IPS-18a (cell line): ENCODE measurements around the gene WDR33.

Experiments used
- H3K27ac ChIP-seq: one replicate; pipeline ENCODE4 v1.5.1; 2013; ENCODE audit warnings: low read length
- H3K27me3 ChIP-seq: one replicate; pipeline ENCODE4 v1.6.1; 2013; ENCODE audit warnings: mild to moderate bottlenecking, low read length; ENCODE audit not compliant: control insufficient read depth, insufficient read depth
- H3K36me3 ChIP-seq: one replicate; pipeline ENCODE4 v1.6.1; 2013; ENCODE audit warnings: low read depth, low read length; ENCODE audit not compliant: control insufficient read depth
- H3K4me1 ChIP-seq: one replicate; pipeline ENCODE4 v1.6.1; 2013; ENCODE audit warnings: low read depth, low read length; ENCODE audit not compliant: control insufficient read depth
- H3K4me3 ChIP-seq: one replicate; pipeline ENCODE4 v1.5.1; 2013; ENCODE audit warnings: low read length
- H3K9ac ChIP-seq: one replicate; pipeline ENCODE4 v1.6.1; 2013; ENCODE audit warnings: mild to moderate bottlenecking, low read length, moderate library complexity
- H3K9me3 ChIP-seq: one replicate; pipeline ENCODE4 v1.6.1; 2013; ENCODE audit warnings: low read depth, low read length; ENCODE audit not compliant: control insufficient read depth

WDR33 gene

DNA sequence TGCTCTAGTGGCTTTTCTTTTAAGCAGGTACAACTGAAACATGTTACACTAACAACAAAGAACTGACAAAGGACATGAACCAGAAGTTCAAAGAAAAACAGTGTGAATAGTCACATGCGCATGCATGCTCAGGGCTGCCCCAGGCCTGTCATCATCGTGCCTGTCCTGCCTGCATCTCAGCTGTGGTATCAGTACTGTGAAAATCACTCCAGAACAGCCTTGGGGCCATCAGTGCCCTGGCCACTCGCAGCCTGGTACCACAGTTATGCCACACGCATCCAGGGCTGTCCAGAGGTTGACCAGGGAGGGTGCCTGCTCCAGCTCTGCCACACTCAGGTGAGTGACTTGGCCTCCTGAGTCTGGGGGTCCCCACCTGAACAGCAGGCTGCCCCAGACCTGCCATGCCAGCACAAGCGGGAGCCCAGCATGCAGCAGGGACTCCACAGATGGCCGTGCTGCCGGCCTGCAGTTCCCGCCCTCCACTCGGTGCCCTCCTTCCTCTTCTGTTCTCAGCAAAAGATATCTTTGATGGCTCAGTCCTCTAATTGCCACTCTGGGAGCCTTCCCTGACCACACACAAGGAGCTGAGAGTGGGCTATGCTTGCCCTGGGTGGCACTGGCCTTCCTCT is 147.9 kb downstream of the WDR33 start:
- Histone ChIP-seq H3K9ac (no peak overlapping the region), H3K4me1 (peaks cover 3% of the 10 kb centered on the region), H3K36me3 (no peaks in the 10 kb centered on the region), H3K9me3 (no peaks in the 10 kb centered on the region), H3K27me3 (peaks cover 44% of the 10 kb centered on the region), H3K4me3 (no peak overlapping the region), H3K27ac (no peak overlapping the region)

DNA sequence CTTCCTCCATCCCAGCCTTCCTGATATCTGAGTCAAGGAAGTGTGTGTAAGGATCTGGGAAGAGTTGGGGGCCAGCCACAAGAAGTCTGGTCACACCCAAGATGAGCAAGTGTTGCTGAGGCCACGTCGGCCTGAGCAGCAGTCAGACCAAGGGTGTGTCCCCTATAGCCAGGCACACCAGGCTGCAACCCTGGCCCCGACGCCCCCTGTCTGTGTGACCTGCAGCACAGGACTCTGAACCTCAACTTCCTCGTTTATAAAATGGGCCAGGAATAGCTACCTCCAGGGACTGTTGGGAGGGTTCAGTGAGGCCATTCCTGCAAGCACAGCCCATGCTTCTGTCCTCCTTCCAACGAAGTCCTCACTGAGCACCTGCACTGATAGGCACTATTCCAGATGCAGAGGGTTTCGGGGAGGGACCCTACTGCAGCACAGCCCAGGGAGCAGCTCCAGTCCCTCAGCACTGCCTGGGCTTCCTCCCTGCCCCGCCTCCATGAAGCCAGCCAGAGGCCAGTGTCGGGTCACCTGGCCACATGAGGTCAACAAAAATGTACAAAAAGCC is 148.9 kb downstream of the WDR33 start:
- H3K27me3 ChIP-seq, result peaks cover 43% of the 10 kb centered on the region
- no peak overlapping the region for H3K4me3 ChIP-seq
- peaks cover 3% of the 10 kb centered on the region for H3K4me1 ChIP-seq
- no peak overlapping the region for H3K9ac ChIP-seq
- no peaks in the 10 kb centered on the region for H3K36me3 ChIP-seq
- no peaks in the 10 kb centered on the region for H3K9me3 ChIP-seq
- H3K27ac ChIP-seq, result no peak overlapping the region

DNA sequence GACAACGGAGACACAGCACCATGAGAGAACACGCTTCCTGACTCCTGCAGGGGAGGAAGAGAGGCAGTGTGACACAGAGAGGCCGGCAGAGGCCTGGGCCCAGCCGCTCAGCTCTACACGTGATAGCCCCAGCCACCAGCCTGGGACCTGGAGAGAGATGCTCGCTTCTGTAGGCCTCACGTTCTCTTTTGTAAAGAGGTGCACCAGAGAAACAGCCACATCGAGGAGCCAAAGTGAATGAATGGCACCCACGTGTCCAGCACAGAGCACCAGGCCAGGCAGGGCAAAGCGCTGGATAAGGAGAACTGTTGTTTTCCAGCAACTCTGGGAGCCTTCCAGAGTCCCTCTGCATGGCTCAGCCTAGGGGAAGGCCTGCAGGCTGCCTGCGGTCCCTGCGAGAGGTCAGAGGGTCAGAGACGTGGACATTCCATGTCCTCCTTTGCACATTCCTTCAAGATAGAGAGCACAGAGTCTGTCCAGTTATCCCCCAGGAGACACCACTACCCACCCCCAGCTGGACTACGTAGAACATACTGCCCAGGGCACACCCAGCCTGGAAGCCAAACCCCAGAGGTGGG is 149.8 kb downstream of the WDR33 start:
- Histone ChIP-seq H3K4me3 (no peak overlapping the region), H3K4me1 (peaks cover 3% of the 10 kb centered on the region), H3K27ac (no peak overlapping the region), H3K9ac (no peak overlapping the region), H3K27me3 (peaks cover 34% of the 10 kb centered on the region), H3K36me3 (no peaks in the 10 kb centered on the region), H3K9me3 (no peaks in the 10 kb centered on the region)

DNA sequence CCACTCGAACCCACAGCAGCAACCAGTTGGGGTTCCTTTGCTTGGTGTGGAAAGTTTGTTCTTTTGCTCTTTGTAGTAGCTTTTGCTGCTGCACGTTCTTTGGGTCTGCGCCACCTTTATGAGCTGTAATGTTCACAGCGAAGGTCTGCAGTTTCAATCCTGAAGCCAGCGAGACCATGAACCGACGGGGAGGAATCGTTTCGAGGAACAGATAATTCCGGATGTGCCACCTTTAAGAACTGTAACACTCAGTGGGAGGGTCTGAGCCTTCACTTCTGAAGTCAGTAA is 150.7 kb downstream of the WDR33 start:
- Histone ChIP-seq H3K4me1 (peaks cover 3% of the 10 kb centered on the region), H3K27me3 (peaks cover 25% of the 10 kb centered on the region), H3K4me3 (no peak overlapping the region), H3K36me3 (no peaks in the 10 kb centered on the region), H3K27ac (no peak overlapping the region), H3K9ac (no peak overlapping the region), H3K9me3 (no peaks in the 10 kb centered on the region)

DNA sequence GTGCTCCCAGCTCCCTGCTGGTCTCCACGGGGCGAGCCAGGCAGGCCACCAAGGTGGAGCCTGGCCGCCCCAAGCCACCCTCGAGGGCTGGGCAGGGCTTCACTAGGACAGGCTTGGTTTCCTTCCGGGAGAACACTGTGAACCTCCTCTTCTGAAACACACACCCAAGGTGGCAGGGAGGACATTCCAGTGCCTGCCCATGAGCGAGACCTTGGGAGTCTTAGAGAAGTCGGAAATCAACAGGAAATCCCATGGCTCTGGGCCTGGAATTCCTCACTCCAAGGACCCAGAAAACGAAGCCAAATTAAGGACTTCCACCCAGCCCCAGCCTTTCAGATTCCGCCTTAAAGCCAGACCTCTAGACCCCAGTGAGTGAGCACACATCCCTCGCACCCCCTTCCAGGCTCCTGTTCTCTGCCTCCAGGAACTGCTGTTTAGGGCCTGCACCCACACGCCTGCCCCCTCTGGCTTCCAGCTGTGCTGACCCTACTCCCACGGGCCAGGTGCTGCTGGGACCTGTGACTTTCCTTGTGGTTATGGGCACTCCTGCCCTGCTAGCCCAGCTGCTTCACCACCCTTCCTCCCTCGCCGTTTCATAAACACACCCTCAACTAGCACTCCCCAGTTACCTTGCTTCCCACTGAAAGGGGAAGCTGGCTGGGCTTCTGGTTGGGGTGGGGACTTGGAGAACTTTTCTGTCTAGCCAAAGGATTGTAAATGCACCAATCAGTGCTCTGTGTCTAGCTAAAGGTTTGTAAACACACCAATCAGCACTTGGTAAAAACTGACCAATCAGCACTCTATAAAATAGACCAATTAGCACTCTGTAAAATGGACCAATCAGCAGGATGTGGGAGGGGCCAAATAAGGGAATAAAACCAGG is 151.3 kb downstream of the WDR33 start:
- H3K27ac ChIP-seq, result no peak overlapping the region

DNA sequence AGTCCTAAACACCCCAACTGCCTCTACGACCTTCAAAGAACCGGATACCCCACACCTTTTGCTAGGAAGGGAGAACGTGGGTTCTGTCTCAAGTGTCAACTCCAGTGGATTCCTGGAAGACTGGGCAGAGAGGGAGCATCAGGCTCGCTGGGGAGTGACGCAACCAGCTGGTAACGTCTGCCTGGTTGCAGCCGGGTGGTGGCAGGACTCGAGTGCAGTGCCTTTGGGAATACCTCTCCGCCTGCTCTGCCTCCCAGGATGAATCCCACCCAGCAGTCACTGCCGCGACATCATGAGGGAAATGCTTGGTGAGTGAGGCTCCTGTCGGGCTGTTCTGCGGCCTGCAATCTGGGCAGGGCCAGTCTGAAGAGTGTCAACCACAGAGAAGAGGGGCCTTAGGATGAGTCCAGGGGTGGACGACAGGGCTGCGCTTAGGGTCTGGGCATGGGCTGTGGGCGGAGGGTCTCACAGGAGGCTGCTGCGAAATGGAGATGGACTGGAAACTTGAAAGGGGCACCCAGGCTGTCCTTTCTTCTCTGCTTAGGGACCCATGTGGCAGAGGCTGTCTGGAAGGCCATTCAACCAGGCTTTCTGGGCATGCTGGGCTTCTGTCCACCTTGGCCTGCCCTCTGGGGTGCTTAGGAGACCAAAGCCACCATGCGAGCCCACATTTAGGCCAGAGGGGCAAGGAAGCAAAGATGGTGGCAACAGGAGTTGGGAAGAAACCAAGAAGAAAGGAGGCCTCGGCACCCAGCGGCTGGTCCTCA is 152.1 kb downstream of the WDR33 start:
- Histone ChIP-seq H3K9me3 (no peaks in the 10 kb centered on the region), H3K27ac (no peak overlapping the region), H3K4me1 (no peaks in the 10 kb centered on the region)

More for the DNA sequence above, 151.3 kb downstream of the WDR33 start:
- Histone ChIP-seq H3K9ac (no peak overlapping the region), H3K27me3 (peaks cover 19% of the 10 kb centered on the region), H3K9me3 (no peaks in the 10 kb centered on the region), H3K36me3 (no peaks in the 10 kb centered on the region), H3K4me3 (no peak overlapping the region), H3K4me1 (peaks cover 3% of the 10 kb centered on the region)

DNA sequence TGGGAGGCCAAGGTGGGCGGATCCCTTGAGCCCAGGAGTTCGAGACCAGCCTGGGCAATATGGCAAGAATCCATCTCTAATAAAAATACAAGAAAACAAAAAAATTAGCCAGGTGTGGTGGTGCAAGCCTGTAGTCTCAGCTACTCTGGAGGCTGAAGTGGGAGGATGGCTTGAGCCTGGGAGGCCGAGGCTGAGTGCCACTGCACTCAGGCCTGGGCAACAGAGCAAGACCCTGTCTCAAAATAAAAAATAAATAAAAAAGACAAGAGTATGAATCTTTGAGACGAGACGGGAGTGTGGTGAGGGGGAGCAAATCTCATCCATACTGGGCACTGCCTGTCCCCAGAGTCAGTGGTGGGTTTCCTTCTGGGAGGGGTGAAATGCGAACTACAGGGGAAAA is 152.8 kb downstream of the WDR33 start:
- peaks cover 4% of the 10 kb centered on the region for H3K27me3 ChIP-seq
- no peaks in the 10 kb centered on the region for H3K9me3 ChIP-seq
- H3K36me3 ChIP-seq, result no peaks in the 10 kb centered on the region
- H3K4me1 ChIP-seq, result no peaks in the 10 kb centered on the region
- H3K4me3 ChIP-seq, result no peak overlapping the region
- H3K9ac ChIP-seq, result no peak overlapping the region
- no peak overlapping the region for H3K27ac ChIP-seq

More for the DNA sequence above, 152.1 kb downstream of the WDR33 start:
- Histone ChIP-seq H3K27me3 (peaks cover 11% of the 10 kb centered on the region), H3K9ac (no peak overlapping the region), H3K36me3 (no peaks in the 10 kb centered on the region), H3K4me3 (no peak overlapping the region)

DNA sequence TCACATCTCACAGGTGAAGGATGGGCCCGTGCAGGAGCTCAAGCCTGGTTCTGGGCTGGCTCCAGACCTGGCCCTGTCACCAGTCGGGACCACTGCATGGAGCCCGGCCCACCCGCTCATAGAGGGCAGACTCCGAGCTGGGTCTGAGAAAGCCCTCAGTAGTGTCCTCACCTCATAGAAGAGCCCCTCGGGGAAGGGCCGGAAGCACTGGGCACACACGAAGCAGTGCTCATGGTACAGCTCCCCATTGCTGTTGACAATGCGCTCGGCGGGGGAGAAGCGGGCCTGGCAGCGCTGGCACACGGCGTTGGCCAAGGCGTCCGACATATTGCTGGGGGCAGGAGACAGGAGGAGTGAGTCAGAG is 153.8 kb downstream of the WDR33 start:
- H3K4me3 ChIP-seq, result no peak overlapping the region
- no peak overlapping the region for H3K27ac ChIP-seq
- no peaks in the 10 kb centered on the region for H3K27me3 ChIP-seq
- H3K9ac ChIP-seq, result no peak overlapping the region
- H3K9me3 ChIP-seq, result no peaks in the 10 kb centered on the region
- no peaks in the 10 kb centered on the region for H3K4me1 ChIP-seq
- no peaks in the 10 kb centered on the region for H3K36me3 ChIP-seq

DNA sequence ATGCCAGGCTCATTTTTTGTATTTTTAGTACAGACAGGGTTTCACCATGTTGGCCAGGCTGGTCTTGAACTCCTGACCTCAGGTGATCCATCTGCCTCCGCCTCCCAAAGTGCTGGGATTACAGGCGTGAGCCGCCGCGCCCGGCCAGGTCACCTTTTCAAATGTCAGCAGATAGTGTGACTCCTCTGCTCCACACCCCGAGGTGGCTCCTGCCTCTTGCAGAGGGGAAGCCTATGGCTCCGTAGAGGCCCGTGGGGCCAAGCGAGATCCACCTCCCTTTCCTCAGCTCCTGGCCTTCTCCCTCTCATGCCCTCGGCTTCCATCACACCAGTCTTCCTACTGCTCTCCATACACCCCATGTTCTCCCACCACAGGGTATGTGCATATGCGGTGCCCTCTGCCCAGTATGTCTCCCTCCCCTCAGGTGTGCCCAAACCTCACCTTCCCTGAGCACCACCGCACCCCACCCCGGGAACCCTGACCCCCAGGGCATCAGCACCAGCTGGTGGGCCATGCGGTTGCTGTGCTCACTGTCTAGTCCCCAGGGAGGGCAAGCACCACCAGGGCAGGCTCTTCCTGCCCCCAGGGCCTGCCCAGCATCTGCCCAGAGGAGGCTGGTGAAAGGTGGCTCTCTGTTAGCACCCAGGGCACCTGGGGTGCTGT is 154.3 kb downstream of the WDR33 start:
- H3K9me3 ChIP-seq, result no peaks in the 10 kb centered on the region
- no peaks in the 10 kb centered on the region for H3K27me3 ChIP-seq
- no peak overlapping the region for H3K4me3 ChIP-seq
- H3K27ac ChIP-seq, result no peak overlapping the region
- H3K4me1 ChIP-seq, result no peaks in the 10 kb centered on the region
- H3K9ac ChIP-seq, result no peak overlapping the region
- no peaks in the 10 kb centered on the region for H3K36me3 ChIP-seq

DNA sequence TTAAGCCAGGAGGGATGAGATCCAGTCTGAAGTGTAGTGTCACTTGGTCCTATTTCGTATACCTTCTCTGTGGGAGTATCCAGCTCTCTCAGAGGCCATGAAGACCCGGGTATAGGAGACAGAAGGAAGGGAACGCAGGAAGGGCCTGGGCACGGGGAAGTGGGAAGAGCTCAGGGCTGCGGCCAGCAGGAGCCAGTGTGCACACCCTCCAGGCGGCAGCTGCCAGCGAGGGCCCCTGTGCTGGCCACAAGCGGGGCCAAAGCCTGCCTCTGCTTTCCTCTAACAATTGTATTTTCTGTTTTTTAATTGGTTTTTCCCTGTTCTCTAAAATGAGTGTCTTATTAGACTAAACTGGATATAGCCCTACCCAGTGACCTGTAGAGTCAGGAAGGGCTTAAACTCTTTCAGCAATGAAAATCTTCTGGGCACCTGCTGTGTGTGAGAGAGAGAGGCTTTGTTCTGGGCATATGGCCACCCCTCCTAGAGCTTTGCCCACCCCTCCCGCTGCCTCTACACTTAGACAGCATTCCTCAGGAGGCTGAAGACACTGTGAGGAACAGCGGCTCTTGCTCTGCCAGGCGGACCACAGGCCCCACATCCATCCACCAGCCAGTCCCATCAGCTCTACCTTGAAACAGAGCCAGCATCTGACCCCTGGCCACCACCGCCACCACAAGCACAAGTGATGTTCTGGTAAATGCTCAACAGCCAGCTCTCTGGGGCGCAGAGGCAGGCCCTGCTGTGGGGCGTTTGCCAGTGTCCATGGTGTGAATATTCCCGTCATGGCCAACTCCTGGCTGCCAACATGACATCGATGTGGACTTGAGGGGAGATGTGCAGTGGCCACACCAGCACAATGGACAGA is 155.5 kb downstream of the WDR33 start:
- no peaks in the 10 kb centered on the region for H3K27me3 ChIP-seq
- no peaks in the 10 kb centered on the region for H3K36me3 ChIP-seq
- H3K4me3 ChIP-seq, result no peak overlapping the region
- no peaks in the 10 kb centered on the region for H3K4me1 ChIP-seq
- H3K9ac ChIP-seq, result no peak overlapping the region
- H3K27ac ChIP-seq, result no peak overlapping the region
- no peaks in the 10 kb centered on the region for H3K9me3 ChIP-seq
